Measurements from ENCODE around the gene RAB40C. TPM values are rescaled to one million over a fixed set of nuclear protein-coding genes. Genes with fewer than 3 reads are reported as not detected.

Gene RAB40C
- total RNA-seq, 1 experiment from 2014 or later = 19.1 TPM

- Mint-ChIP-seq H3K4me1 (ENCODE audit: low read depth, unreplicated experiment) (no peaks in the 10 kb centered on the region), H3K27me3 (ENCODE audit: insufficient read depth, unreplicated experiment) (no peaks in the 10 kb centered on the region), H3K9me3 (ENCODE audit: unreplicated experiment) (no peaks in the 10 kb centered on the region), H3K27ac (ENCODE audit: unreplicated experiment) (no peak overlapping the region), H3K4me3 (ENCODE audit: unreplicated experiment) (no peak overlapping the region), H3K36me3 (ENCODE audit: insufficient read depth, unreplicated experiment) (no peaks in the 10 kb centered on the region)
- Histone ChIP-seq H3K27me3 (replicated peaks; ENCODE audit: control insufficient read depth, insufficient read depth, low read length) (no peaks in the 10 kb centered on the region), H3K4me3 (ENCODE audit: low read depth, low read length) (no peak overlapping the region), H3K4me1 (no peaks in the 10 kb centered on the region), H3K9me3 (no peaks in the 10 kb centered on the region), H3K36me3 (ENCODE audit: control insufficient read depth, insufficient read depth, low read length) (no peaks in the 10 kb centered on the region; the same call in 1 of the 2 replicates)
- TF ChIP-seq, protein P1, sequence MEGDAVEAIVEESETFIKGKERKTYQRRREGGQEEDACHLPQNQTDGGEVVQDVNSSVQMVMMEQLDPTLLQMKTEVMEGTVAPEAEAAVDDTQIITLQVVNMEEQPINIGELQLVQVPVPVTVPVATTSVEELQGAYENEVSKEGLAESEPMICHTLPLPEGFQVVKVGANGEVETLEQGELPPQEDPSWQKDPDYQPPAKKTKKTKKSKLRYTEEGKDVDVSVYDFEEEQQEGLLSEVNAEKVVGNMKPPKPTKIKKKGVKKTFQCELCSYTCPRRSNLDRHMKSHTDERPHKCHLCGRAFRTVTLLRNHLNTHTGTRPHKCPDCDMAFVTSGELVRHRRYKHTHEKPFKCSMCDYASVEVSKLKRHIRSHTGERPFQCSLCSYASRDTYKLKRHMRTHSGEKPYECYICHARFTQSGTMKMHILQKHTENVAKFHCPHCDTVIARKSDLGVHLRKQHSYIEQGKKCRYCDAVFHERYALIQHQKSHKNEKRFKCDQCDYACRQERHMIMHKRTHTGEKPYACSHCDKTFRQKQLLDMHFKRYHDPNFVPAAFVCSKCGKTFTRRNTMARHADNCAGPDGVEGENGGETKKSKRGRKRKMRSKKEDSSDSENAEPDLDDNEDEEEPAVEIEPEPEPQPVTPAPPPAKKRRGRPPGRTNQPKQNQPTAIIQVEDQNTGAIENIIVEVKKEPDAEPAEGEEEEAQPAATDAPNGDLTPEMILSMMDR (IDR thresholded peaks at IDR 0.05; ENCODE audit: insufficient read depth in 1 of 2, low read depth in 1 of 2, low read length in 1 of 2, severe bottlenecking in 1 of 2, unreplicated experiment in 1 of 2) = no peak
- BruUV-seq (replicated peaks) = no TSS peak
- POLR2A ChIA-PET = no interaction called here
- DNase-seq = no peak
- intact Hi-C loops (cut with micrococcal nuclease; ENCODE audit: unreplicated experiment) = no loop called here
- CTCF ChIA-PET = no interaction called here
Measured at GRCh38 chr16:658679-659571, 69.1 kb downstream of the RAB40C start.

- Histone ChIP-seq H3K27me3 (replicated peaks; ENCODE audit: control insufficient read depth, insufficient read depth, low read length) (no peaks in the 10 kb centered on the region), H3K4me1 (no peaks in the 10 kb centered on the region), H3K9me3 (no peaks in the 10 kb centered on the region), H3K36me3 (ENCODE audit: control insufficient read depth, insufficient read depth, low read length) (no peaks in the 10 kb centered on the region; the same call in 1 of the 2 replicates), H3K4me3 (ENCODE audit: low read depth, low read length) (no peak overlapping the region)
- Mint-ChIP-seq H3K4me3 (ENCODE audit: unreplicated experiment) (no peak overlapping the region), H3K4me1 (ENCODE audit: low read depth, unreplicated experiment) (no peaks in the 10 kb centered on the region), H3K27me3 (ENCODE audit: insufficient read depth, unreplicated experiment) (no peaks in the 10 kb centered on the region), H3K36me3 (ENCODE audit: insufficient read depth, unreplicated experiment) (no peaks in the 10 kb centered on the region), H3K27ac (ENCODE audit: unreplicated experiment) (no peak overlapping the region), H3K9me3 (ENCODE audit: unreplicated experiment) (no peaks in the 10 kb centered on the region)
- ChIA-PET POLR2A (no interaction called here), CTCF (no interaction called here)
- no TSS peak for BruUV-seq (replicated peaks)
- TF ChIP-seq, protein P1 (IDR thresholded peaks at IDR 0.05; ENCODE audit: insufficient read depth in 1 of 2, low read depth in 1 of 2, low read length in 1 of 2, severe bottlenecking in 1 of 2, unreplicated experiment in 1 of 2) = no peak
- no peak for DNase-seq
- intact Hi-C loops (cut with micrococcal nuclease; ENCODE audit: unreplicated experiment) = no loop called here
Measured at GRCh38 chr16:659618-660017, 69.8 kb downstream of the RAB40C start.

DNA sequence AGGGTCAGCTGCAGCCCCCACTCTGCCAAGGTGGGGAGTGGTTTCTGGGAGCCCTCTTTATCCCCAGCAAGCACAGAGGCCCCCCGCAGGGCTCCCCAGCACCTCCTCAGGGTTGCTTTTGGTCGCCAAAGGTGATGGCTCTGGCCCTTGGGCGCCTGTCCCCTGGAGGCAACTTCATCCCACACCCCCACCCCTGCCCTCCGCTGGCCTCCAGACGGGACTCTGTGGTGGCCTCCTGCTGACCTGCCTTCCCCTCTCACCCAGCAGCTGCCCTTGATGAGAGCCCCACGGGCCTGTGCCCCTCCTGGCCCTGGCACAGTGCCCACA lies 70.2 kb downstream of the RAB40C start:
- H3K27ac Mint-ChIP-seq (ENCODE audit: unreplicated experiment) = no peak overlapping the region
- no peak overlapping the region for H3K4me3 Mint-ChIP-seq (ENCODE audit: unreplicated experiment)
- no peaks in the 10 kb centered on the region for H3K9me3 Mint-ChIP-seq (ENCODE audit: unreplicated experiment)
- no peaks in the 10 kb centered on the region for H3K27me3 ChIP-seq (replicated peaks; ENCODE audit: control insufficient read depth, insufficient read depth, low read length)
- TF ChIP-seq, protein P1 (IDR thresholded peaks at IDR 0.05; ENCODE audit: insufficient read depth in 1 of 2, low read depth in 1 of 2, low read length in 1 of 2, severe bottlenecking in 1 of 2, unreplicated experiment in 1 of 2) = no peak
- no peaks in the 10 kb centered on the region for H3K9me3 ChIP-seq
- H3K4me1 ChIP-seq = no peaks in the 10 kb centered on the region
- ChIA-PET POLR2A (no interaction called here), CTCF (no interaction called here)
- H3K4me3 ChIP-seq (ENCODE audit: low read depth, low read length) = no peak overlapping the region
- BruUV-seq (replicated peaks) = no TSS peak
- DNase-seq = no peak
- intact Hi-C loops (cut with micrococcal nuclease; ENCODE audit: unreplicated experiment) = no loop called here
- no peaks in the 10 kb centered on the region for H3K36me3 Mint-ChIP-seq (ENCODE audit: insufficient read depth, unreplicated experiment)
- H3K36me3 ChIP-seq (ENCODE audit: control insufficient read depth, insufficient read depth, low read length) = no peaks in the 10 kb centered on the region; the same call in 1 of the 2 replicates
- no peaks in the 10 kb centered on the region for H3K27me3 Mint-ChIP-seq (ENCODE audit: insufficient read depth, unreplicated experiment)
- H3K4me1 Mint-ChIP-seq (ENCODE audit: low read depth, unreplicated experiment) = no peaks in the 10 kb centered on the region

Measured in Caco-2 (cell line).